HG02943 (cell line): ENCODE data around the gene SUN1.
A peak's percentile ranks its signal among the peaks of the same experiment; 100 is the strongest.

Experiments
- ATAC-seq: cut with Tn5 transposase; IDR thresholded peaks from one replicate; pipeline ENCODE4 v1.9.1; 2021; ENCODE audit warnings: mild to moderate bottlenecking, low read depth, moderate library complexity; ENCODE audit not compliant: unreplicated experiment

SUN1 gene

GRCh38 chr7:874031-874749 is 41.9 kb downstream of the SUN1 start:
- no peak for ATAC-seq

GRCh38 chr7:875051-875450 is 42.8 kb downstream of the SUN1 start:
- no peak for ATAC-seq

- no peak for ATAC-seq
Observed at GRCh38 chr7:875476-876076, 43.3 kb downstream of the SUN1 start.

- peak; percentile 76 for ATAC-seq
Observed at GRCh38 chr7:876077-876971, 44.0 kb downstream of the SUN1 start, which contains the start of gene GET4. GET4 (plus strand) TSS chr7:876554; CDS start chr7:876646, 92 bp downstream.

- peak; percentile 26 for ATAC-seq
Observed at GRCh38 chr7:876972-877311, 44.7 kb downstream of the SUN1 start.

- no peak for ATAC-seq
Observed at GRCh38 chr7:877312-878232, 45.3 kb downstream of the SUN1 start.

GRCh38 chr7:879093-879492 is 46.8 kb downstream of the SUN1 start:
- no peak for ATAC-seq

GRCh38 chr7:879706-880105 is 47.4 kb downstream of the SUN1 start:
- no peak for ATAC-seq

GRCh38 chr7:880450-880849 is 48.2 kb downstream of the SUN1 start:
- no peak for ATAC-seq

GRCh38 chr7:881441-882234 is 49.4 kb downstream of the SUN1 start:
- no peak for ATAC-seq

GRCh38 chr7:882336-883035 is 50.2 kb downstream of the SUN1 start:
- ATAC-seq, result no peak

GRCh38 chr7:883055-884021 is 51.1 kb downstream of the SUN1 start:
- no peak for ATAC-seq

- no peak for ATAC-seq
Observed at GRCh38 chr7:884191-885003, 52.1 kb downstream of the SUN1 start.

- no peak for ATAC-seq
Observed at GRCh38 chr7:885261-885892, 53.1 kb downstream of the SUN1 start.

- no peak for ATAC-seq
Observed at GRCh38 chr7:885893-886625, 53.8 kb downstream of the SUN1 start.
